ENCODE data around the gene RPL39L. TPM values are rescaled to one million over a fixed set of nuclear protein-coding genes. Genes with fewer than 3 reads are reported as not detected.
"Not testable (repeated sequence)": the region's sequence is repeated elsewhere in the genome, so short reads cannot be mapped to it uniquely, and the experiment has no call there.

The RPL39L gene
- total and polyA plus RNA-seq, 4 donors: 10.0 to 51.5 (median 22.7) TPM

GRCh38 chr3:187150599-187150998, 11.3 kb upstream of the RPL39L start:
- no peak for ATAC-seq (ENCODE audit: low FRiP score)
- intact Hi-C loops (cut with DNase I): no loop called here
- Histone ChIP-seq H3K9me3 (ENCODE audit: control insufficient read depth, low read length) (no peaks in the 10 kb centered on the region), H3K4me1 (ENCODE audit: control insufficient read depth in 1 of 2, insufficient read depth in 2 of 2, low read length in 2 of 2) (no peaks in the 10 kb centered on the region), H3K36me3 (ENCODE audit: control insufficient read depth in 1 of 2, insufficient read depth in 2 of 2, low read length in 1 of 2) (no peaks in the 10 kb centered on the region), H3K4me3 (ENCODE audit: low read length in 2 of 2) (no peak overlapping the region), H3K27ac (ENCODE audit: low read depth in 1 of 2, low read length in 2 of 2) (no peak overlapping the region), H3K27me3 (ENCODE audit: control insufficient read depth in 1 of 2, insufficient read depth in 2 of 2, low read length in 1 of 2) (no peaks in the 10 kb centered on the region)
- 69 to 74% methylated on average over 2 of the region's 2 CpGs for WGBS, 2 donors
- no peak for DNase-seq

- no peak overlapping the region for H3K4me3 ChIP-seq (ENCODE audit: low read length in 2 of 2)
- H3K27ac ChIP-seq (ENCODE audit: low read depth in 1 of 2, low read length in 2 of 2): no peak overlapping the region
- H3K4me1 ChIP-seq (ENCODE audit: control insufficient read depth in 1 of 2, insufficient read depth in 2 of 2, low read length in 2 of 2): no peaks in the 10 kb centered on the region
- 97 to 98% methylated on average over 7 of the region's 7 CpGs for WGBS, 2 donors
- H3K36me3 ChIP-seq (ENCODE audit: control insufficient read depth in 1 of 2, insufficient read depth in 2 of 2, low read length in 1 of 2): no peaks in the 10 kb centered on the region
- H3K27me3 ChIP-seq (ENCODE audit: control insufficient read depth in 1 of 2, insufficient read depth in 2 of 2, low read length in 1 of 2): no peaks in the 10 kb centered on the region
- intact Hi-C loops (cut with DNase I): no loop called here
- ATAC-seq (ENCODE audit: low FRiP score) (no peak), DNase-seq (no peak)
- H3K9me3 ChIP-seq (ENCODE audit: control insufficient read depth, low read length): no peaks in the 10 kb centered on the region
Measured at GRCh38 chr3:187150186-187150585, 10.9 kb upstream of the RPL39L start.

GRCh38 chr3:187146389-187146788, 7.1 kb upstream of the RPL39L start:
- no peak overlapping the region for H3K4me3 ChIP-seq (ENCODE audit: low read length in 2 of 2)
- intact Hi-C loops (cut with DNase I): no loop called here
- no peaks in the 10 kb centered on the region for H3K9me3 ChIP-seq (ENCODE audit: control insufficient read depth, low read length)
- no peaks in the 10 kb centered on the region for H3K36me3 ChIP-seq (ENCODE audit: control insufficient read depth in 1 of 2, insufficient read depth in 2 of 2, low read length in 1 of 2)
- WGBS, 2 donors: 87 to 90% methylated on average over 3 of the region's 3 CpGs
- H3K27ac ChIP-seq (ENCODE audit: low read depth in 1 of 2, low read length in 2 of 2): no peak overlapping the region
- ATAC-seq (ENCODE audit: low FRiP score) (no peak), DNase-seq (no peak)
- H3K27me3 ChIP-seq (ENCODE audit: control insufficient read depth in 1 of 2, insufficient read depth in 2 of 2, low read length in 1 of 2): no peaks in the 10 kb centered on the region
- H3K4me1 ChIP-seq (ENCODE audit: control insufficient read depth in 1 of 2, insufficient read depth in 2 of 2, low read length in 2 of 2): no peaks in the 10 kb centered on the region

GRCh38 chr3:187145149-187145895, 6.0 kb upstream of the RPL39L start:
- Histone ChIP-seq H3K4me3 (ENCODE audit: low read length in 2 of 2) (no peak overlapping the region), H3K36me3 (ENCODE audit: control insufficient read depth in 1 of 2, insufficient read depth in 2 of 2, low read length in 1 of 2) (no peaks in the 10 kb centered on the region), H3K27me3 (ENCODE audit: control insufficient read depth in 1 of 2, insufficient read depth in 2 of 2, low read length in 1 of 2) (no peaks in the 10 kb centered on the region), H3K4me1 (ENCODE audit: control insufficient read depth in 1 of 2, insufficient read depth in 2 of 2, low read length in 2 of 2) (no peaks in the 10 kb centered on the region), H3K27ac (ENCODE audit: low read depth in 1 of 2, low read length in 2 of 2) (no peak overlapping the region), H3K9me3 (ENCODE audit: control insufficient read depth, low read length) (no peaks in the 10 kb centered on the region)
- ATAC-seq (ENCODE audit: low FRiP score): no peak
- intact Hi-C loops (cut with DNase I): no loop called here
- WGBS, 2 donors: 82 to 97% methylated on average over 3 of the region's 3 CpGs
- no peak for DNase-seq

GRCh38 chr3:187139895-187140253, 578 bp upstream of the RPL39L start:
- WGBS, 2 donors: 16% methylated on average over 3 of the region's 3 CpGs
- Histone ChIP-seq H3K4me3 (ENCODE audit: low read length in 2 of 2) (peak overlapping the region in 1 of 2 donors; percentile 24), H3K9me3 (ENCODE audit: control insufficient read depth, low read length) (no peaks in the 10 kb centered on the region), H3K27me3 (ENCODE audit: control insufficient read depth in 1 of 2, insufficient read depth in 2 of 2, low read length in 1 of 2) (no peaks in the 10 kb centered on the region), H3K36me3 (ENCODE audit: control insufficient read depth in 1 of 2, insufficient read depth in 2 of 2, low read length in 1 of 2) (no peaks in the 10 kb centered on the region), H3K4me1 (ENCODE audit: control insufficient read depth in 1 of 2, insufficient read depth in 2 of 2, low read length in 2 of 2) (no peaks in the 10 kb centered on the region), H3K27ac (ENCODE audit: low read depth in 1 of 2, low read length in 2 of 2) (no peak overlapping the region)
- no peak for ATAC-seq (ENCODE audit: low FRiP score)
- intact Hi-C loops (cut with DNase I): no loop called here
- DNase-seq: no peak

- WGBS, 2 donors: 80 to 82% methylated on average over 4 of the region's 4 CpGs
- H3K36me3 ChIP-seq (ENCODE audit: control insufficient read depth in 1 of 2, insufficient read depth in 2 of 2, low read length in 1 of 2): peaks cover 0 to 1% of the 10 kb centered on the region in 2 donors
- H3K9me3 ChIP-seq (ENCODE audit: control insufficient read depth, low read length): no peaks in the 10 kb centered on the region
- H3K4me3 ChIP-seq (ENCODE audit: low read length in 2 of 2): no peak overlapping the region
- no peaks in the 10 kb centered on the region for H3K27me3 ChIP-seq (ENCODE audit: control insufficient read depth in 1 of 2, insufficient read depth in 2 of 2, low read length in 1 of 2)
- DNase-seq: no peak
- no peak for ATAC-seq (ENCODE audit: low FRiP score)
- no peaks in the 10 kb centered on the region for H3K4me1 ChIP-seq (ENCODE audit: control insufficient read depth in 1 of 2, insufficient read depth in 2 of 2, low read length in 2 of 2)
- no peak overlapping the region for H3K27ac ChIP-seq (ENCODE audit: low read depth in 1 of 2, low read length in 2 of 2)
- intact Hi-C loops (cut with DNase I): no loop called here
Measured at GRCh38 chr3:187136936-187137335, 2.4 kb downstream of the RPL39L start.

GRCh38 chr3:187136337-187136736, 3.0 kb downstream of the RPL39L start:
- Histone ChIP-seq H3K27me3 (ENCODE audit: control insufficient read depth in 1 of 2, insufficient read depth in 2 of 2, low read length in 1 of 2) (no peaks in the 10 kb centered on the region), H3K36me3 (ENCODE audit: control insufficient read depth in 1 of 2, insufficient read depth in 2 of 2, low read length in 1 of 2) (peaks cover 0 to 1% of the 10 kb centered on the region in 2 donors), H3K4me3 (ENCODE audit: low read length in 2 of 2) (no peak overlapping the region), H3K9me3 (ENCODE audit: control insufficient read depth, low read length) (no peaks in the 10 kb centered on the region), H3K4me1 (ENCODE audit: control insufficient read depth in 1 of 2, insufficient read depth in 2 of 2, low read length in 2 of 2) (no peaks in the 10 kb centered on the region), H3K27ac (ENCODE audit: low read depth in 1 of 2, low read length in 2 of 2) (peak overlapping the region in 1 of 2 donors; percentile 5)
- WGBS, 2 donors: 97 to 98% methylated on average over 1 of the region's 1 CpG
- ATAC-seq (ENCODE audit: low FRiP score) (no peak), DNase-seq (no peak)
- intact Hi-C loops (cut with DNase I): no loop called here

- DNase-seq; ATAC-seq (ENCODE audit: low FRiP score); H3K27ac ChIP-seq (ENCODE audit: low read depth in 1 of 2, low read length in 2 of 2); H3K36me3 ChIP-seq (ENCODE audit: control insufficient read depth in 1 of 2, insufficient read depth in 2 of 2, low read length in 1 of 2); H3K4me1 ChIP-seq (ENCODE audit: control insufficient read depth in 1 of 2, insufficient read depth in 2 of 2, low read length in 2 of 2); H3K4me3 ChIP-seq (ENCODE audit: low read length in 2 of 2); H3K27me3 ChIP-seq (ENCODE audit: control insufficient read depth in 1 of 2, insufficient read depth in 2 of 2, low read length in 1 of 2); H3K9me3 ChIP-seq (ENCODE audit: control insufficient read depth, low read length); intact Hi-C loops (cut with DNase I): not testable (repeated sequence)
- WGBS, 2 donors: 92 to 95% methylated on average over 11 of the region's 11 CpGs
Measured at GRCh38 chr3:187135172-187135690, 4.1 kb downstream of the RPL39L start.

GRCh38 chr3:187133181-187133580, 6.1 kb downstream of the RPL39L start:
- H3K4me3 ChIP-seq (ENCODE audit: low read length in 2 of 2); H3K27me3 ChIP-seq (ENCODE audit: control insufficient read depth in 1 of 2, insufficient read depth in 2 of 2, low read length in 1 of 2); H3K9me3 ChIP-seq (ENCODE audit: control insufficient read depth, low read length); intact Hi-C loops (cut with DNase I); DNase-seq; H3K36me3 ChIP-seq (ENCODE audit: control insufficient read depth in 1 of 2, insufficient read depth in 2 of 2, low read length in 1 of 2); H3K4me1 ChIP-seq (ENCODE audit: control insufficient read depth in 1 of 2, insufficient read depth in 2 of 2, low read length in 2 of 2); H3K27ac ChIP-seq (ENCODE audit: low read depth in 1 of 2, low read length in 2 of 2); ATAC-seq (ENCODE audit: low FRiP score): not testable (repeated sequence)
- WGBS, 2 donors: 90 to 95% methylated on average over 2 of the region's 2 CpGs

Data from aorta (tissue), 5 donors.